ENCODE results near the gene CCNI2. TPM values are rescaled to one million over a fixed set of nuclear protein-coding genes. Genes with fewer than 3 reads are reported as not detected.

The CCNI2 gene
- total RNA-seq (2014; rRNA removed; shearing (Covaris generic)): not detected in 2 replicates

GRCh38 chr5:132746954-132747615 lies at the start of gene CCNI2:
Gene CCNI2 (plus strand): TSS chr5:132747426. CDS start chr5:132747496, 70 bp downstream.
- DNase-seq (ENCODE audit: low read depth): peak; percentile 28

- peak; percentile 52 for DNase-seq (ENCODE audit: low read depth)
These were observed 42.4 kb upstream of the CCNI2 start for GRCh38 chr5:132704875-132705274.

GRCh38 chr5:132708645-132709044 lies 38.6 kb upstream of the CCNI2 start:
- DNase-seq (ENCODE audit: low read depth): no peak

GRCh38 chr5:132714456-132715307 lies 32.5 kb upstream of the CCNI2 start:
- peak; percentile 2 for DNase-seq (ENCODE audit: low read depth)

GRCh38 chr5:132718544-132719312 lies 28.5 kb upstream of the CCNI2 start:
- DNase-seq (ENCODE audit: low read depth): no peak

- no peak for DNase-seq (ENCODE audit: low read depth)
These were observed 21.5 kb upstream of the CCNI2 start for GRCh38 chr5:132725745-132726144.

- DNase-seq (ENCODE audit: low read depth): no peak
These were observed 17.3 kb upstream of the CCNI2 start for GRCh38 chr5:132729896-132730295.

- no peak for DNase-seq (ENCODE audit: low read depth)
These were observed 13.6 kb upstream of the CCNI2 start for GRCh38 chr5:132733499-132734148.

- no peak for DNase-seq (ENCODE audit: low read depth)
These were observed 12.5 kb upstream of the CCNI2 start for GRCh38 chr5:132734687-132735086.

- DNase-seq (ENCODE audit: low read depth): peak; percentile 96
These were observed 10.1 kb upstream of the CCNI2 start, which contains the start of gene KIF3A for GRCh38 chr5:132736853-132737833. Gene KIF3A (minus strand): TSS chr5:132737546. CDS start chr5:132737419, 127 bp downstream.

GRCh38 chr5:132737982-132738681 lies 9.1 kb upstream of the CCNI2 start:
- DNase-seq (ENCODE audit: low read depth): peak; percentile 4

GRCh38 chr5:132739232-132739631 lies 8.0 kb upstream of the CCNI2 start:
- DNase-seq (ENCODE audit: low read depth): no peak

GRCh38 chr5:132742158-132742557 lies 5.1 kb upstream of the CCNI2 start:
- DNase-seq (ENCODE audit: low read depth): no peak

- no peak for DNase-seq (ENCODE audit: low read depth)
These were observed 4.6 kb upstream of the CCNI2 start for GRCh38 chr5:132742626-132743025.

- no peak for DNase-seq (ENCODE audit: low read depth)
These were observed 2.6 kb upstream of the CCNI2 start for GRCh38 chr5:132744659-132745058.

- DNase-seq (ENCODE audit: low read depth): no peak
These were observed 653 bp upstream of the CCNI2 start for GRCh38 chr5:132746592-132746953.

- DNase-seq (ENCODE audit: low read depth): no peak
These were observed 602 bp downstream of the CCNI2 start for GRCh38 chr5:132747616-132748440.

- DNase-seq (ENCODE audit: low read depth): no peak
These were observed 1.3 kb downstream of the CCNI2 start for GRCh38 chr5:132748522-132749000.

GRCh38 chr5:132749506-132749905 lies 2.3 kb downstream of the CCNI2 start:
- DNase-seq (ENCODE audit: low read depth): no peak
